ENCODE results near the gene PLEKHG2. TPM values are rescaled to one million over a fixed set of nuclear protein-coding genes. Genes with fewer than 3 reads are reported as not detected.
A peak's percentile ranks its signal among the peaks of the same experiment; 100 is the strongest.

The PLEKHG2 gene
- total RNA-seq, 3 donors from 2014 or later: 8.0 to 11.8 (median 10.2) TPM

DNA sequence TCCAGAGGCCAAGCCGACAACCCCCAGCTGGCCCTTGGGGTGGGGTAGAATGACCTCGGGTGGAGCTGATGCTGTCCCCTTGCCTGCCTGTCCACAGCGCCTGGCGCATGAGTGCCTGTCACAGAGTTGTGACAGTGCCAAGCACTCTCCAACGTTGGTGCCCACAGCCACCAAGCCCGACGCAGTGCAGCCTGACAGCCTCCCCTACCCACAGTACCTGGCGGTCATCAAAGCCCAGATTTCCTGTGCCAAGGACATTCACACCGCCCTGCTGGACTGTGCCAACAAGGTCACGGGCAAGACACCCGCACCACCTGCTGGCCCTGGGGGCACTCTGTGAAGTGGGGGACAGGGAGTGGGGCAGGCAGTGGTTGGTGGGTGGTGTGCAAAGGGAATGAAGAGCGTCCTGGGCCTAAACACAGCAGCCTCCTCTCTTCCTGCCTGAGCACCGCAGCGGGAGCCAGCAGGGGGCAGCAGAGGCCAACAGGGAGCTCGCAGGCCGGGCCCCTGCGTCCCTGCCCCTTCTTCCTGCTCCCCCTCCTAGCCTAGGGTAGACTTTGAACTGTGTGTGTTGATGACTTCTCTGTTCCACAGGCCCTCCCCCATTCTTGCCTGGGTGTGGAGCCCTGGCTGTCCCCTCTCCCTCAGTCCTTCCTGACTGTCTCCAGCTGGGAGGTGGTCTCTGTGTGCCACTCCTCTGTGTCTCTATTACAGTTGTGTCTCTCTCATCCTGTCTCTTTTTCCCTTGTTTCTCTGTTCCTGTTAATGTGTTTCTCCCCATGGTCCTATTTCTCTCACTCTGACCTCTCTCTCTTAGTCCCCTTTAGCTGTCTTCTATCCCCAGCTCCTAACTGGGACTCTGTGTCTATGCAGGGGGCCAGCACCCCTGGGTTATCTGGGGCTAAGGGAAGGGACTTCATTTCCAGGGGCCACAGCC is 14.8 kb upstream of the PLEKHG2 start:
- Histone ChIP-seq H3K4me3 (peak overlapping the region in 1 of 3 donors; percentile 17), H3K27me3 (no peaks in the 10 kb centered on the region), H3K27ac (peak overlapping the region; percentile 77 to 85), H3K36me3 (no peaks in the 10 kb centered on the region), H3K4me1 (no peaks in the 10 kb centered on the region), H3K9me3 (no peaks in the 10 kb centered on the region)
- DNase-seq (ENCODE audit: low spot score in 2 of 2): peak; percentile 82 to 85
- TF ChIP-seq POLR2A (IDR thresholded peaks at IDR 0.05) (no peak), POLR2AphosphoS5 (IDR thresholded peaks at IDR 0.05) (peak; percentile 36 to 67 (median 63))
- TF ChIP-seq, protein P1, sequence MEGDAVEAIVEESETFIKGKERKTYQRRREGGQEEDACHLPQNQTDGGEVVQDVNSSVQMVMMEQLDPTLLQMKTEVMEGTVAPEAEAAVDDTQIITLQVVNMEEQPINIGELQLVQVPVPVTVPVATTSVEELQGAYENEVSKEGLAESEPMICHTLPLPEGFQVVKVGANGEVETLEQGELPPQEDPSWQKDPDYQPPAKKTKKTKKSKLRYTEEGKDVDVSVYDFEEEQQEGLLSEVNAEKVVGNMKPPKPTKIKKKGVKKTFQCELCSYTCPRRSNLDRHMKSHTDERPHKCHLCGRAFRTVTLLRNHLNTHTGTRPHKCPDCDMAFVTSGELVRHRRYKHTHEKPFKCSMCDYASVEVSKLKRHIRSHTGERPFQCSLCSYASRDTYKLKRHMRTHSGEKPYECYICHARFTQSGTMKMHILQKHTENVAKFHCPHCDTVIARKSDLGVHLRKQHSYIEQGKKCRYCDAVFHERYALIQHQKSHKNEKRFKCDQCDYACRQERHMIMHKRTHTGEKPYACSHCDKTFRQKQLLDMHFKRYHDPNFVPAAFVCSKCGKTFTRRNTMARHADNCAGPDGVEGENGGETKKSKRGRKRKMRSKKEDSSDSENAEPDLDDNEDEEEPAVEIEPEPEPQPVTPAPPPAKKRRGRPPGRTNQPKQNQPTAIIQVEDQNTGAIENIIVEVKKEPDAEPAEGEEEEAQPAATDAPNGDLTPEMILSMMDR (IDR thresholded peaks at IDR 0.05): peak; percentile 60 to 99 (median 95)
- intact Hi-C loops (cut with DNase I; ENCODE audit: low total_unique reads): no loop called here

- Histone ChIP-seq H3K27ac (peak overlapping the region; percentile 77 to 85), H3K4me3 (peak overlapping the region in 1 of 3 donors; percentile 17), H3K4me1 (no peaks in the 10 kb centered on the region), H3K9me3 (no peaks in the 10 kb centered on the region), H3K27me3 (no peaks in the 10 kb centered on the region), H3K36me3 (no peaks in the 10 kb centered on the region)
- DNase-seq (ENCODE audit: low spot score in 2 of 2): no peak
- intact Hi-C loops (cut with DNase I; ENCODE audit: low total_unique reads): no loop called here
- TF ChIP-seq POLR2A (IDR thresholded peaks at IDR 0.05) (no peak), POLR2AphosphoS5 (IDR thresholded peaks at IDR 0.05) (peak in 1 of 3 donors; percentile 43)
- TF ChIP-seq, protein P1 (IDR thresholded peaks at IDR 0.05): no peak
Measured at GRCh38 chr19:39398297-39398864, 14.1 kb upstream of the PLEKHG2 start.

GRCh38 chr19:39399668-39400050 is 12.8 kb upstream of the PLEKHG2 start:
- intact Hi-C loops (cut with DNase I; ENCODE audit: low total_unique reads): no loop called here
- Histone ChIP-seq H3K9me3 (no peaks in the 10 kb centered on the region), H3K4me1 (peaks cover 0 to 8% of the 10 kb centered on the region in 2 donors), H3K4me3 (no peak overlapping the region), H3K27me3 (no peaks in the 10 kb centered on the region), H3K36me3 (no peaks in the 10 kb centered on the region), H3K27ac (peak overlapping the region; percentile 77 to 85)
- TF ChIP-seq, protein P1 (IDR thresholded peaks at IDR 0.05): no peak
- TF ChIP-seq POLR2AphosphoS5 (IDR thresholded peaks at IDR 0.05) (no peak), POLR2A (IDR thresholded peaks at IDR 0.05) (no peak)
- DNase-seq (ENCODE audit: low spot score in 2 of 2): no peak

DNA sequence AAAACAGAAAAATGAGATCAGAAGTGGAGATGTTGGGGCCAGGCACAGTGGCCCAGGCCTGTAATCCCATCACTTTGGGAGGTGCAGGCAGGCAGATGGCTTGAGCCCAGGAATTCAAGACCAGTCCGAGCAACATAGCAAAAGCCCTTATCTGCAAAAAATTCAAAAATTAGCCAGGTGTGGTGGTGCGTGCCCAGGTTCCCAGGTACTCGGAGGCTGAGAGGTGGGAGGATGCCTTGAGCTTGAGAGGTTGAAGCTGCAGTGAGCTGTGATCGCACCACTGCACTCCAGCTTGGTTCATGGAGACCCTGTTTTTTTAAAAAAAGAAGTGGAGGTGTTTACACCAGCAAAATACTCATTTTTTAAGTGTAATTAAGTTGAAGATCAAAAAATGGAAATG is 12.4 kb upstream of the PLEKHG2 start:
- intact Hi-C loops (cut with DNase I; ENCODE audit: low total_unique reads): no loop called here
- Histone ChIP-seq H3K36me3 (no peaks in the 10 kb centered on the region), H3K9me3 (no peaks in the 10 kb centered on the region), H3K27me3 (no peaks in the 10 kb centered on the region), H3K27ac (peak overlapping the region; percentile 77 to 85), H3K4me1 (peaks cover 0 to 9% of the 10 kb centered on the region in 2 donors), H3K4me3 (no peak overlapping the region)
- DNase-seq (ENCODE audit: low spot score in 2 of 2): no peak
- TF ChIP-seq, protein P1 (IDR thresholded peaks at IDR 0.05): no peak
- TF ChIP-seq POLR2A (IDR thresholded peaks at IDR 0.05): no peak
- no peak for TF ChIP-seq POLR2AphosphoS5 (IDR thresholded peaks at IDR 0.05)

- Histone ChIP-seq H3K27ac (peak overlapping the region; percentile 100), H3K4me1 (peaks cover 0 to 11% of the 10 kb centered on the region in 2 donors), H3K4me3 (no peak overlapping the region), H3K27me3 (no peaks in the 10 kb centered on the region), H3K9me3 (no peaks in the 10 kb centered on the region), H3K36me3 (no peaks in the 10 kb centered on the region)
- intact Hi-C loops (cut with DNase I; ENCODE audit: low total_unique reads): no loop called here
- DNase-seq (ENCODE audit: low spot score in 2 of 2): no peak
- no peak for TF ChIP-seq POLR2A (IDR thresholded peaks at IDR 0.05)
- TF ChIP-seq, protein P1 (IDR thresholded peaks at IDR 0.05): no peak
Measured at GRCh38 chr19:39401070-39401548, 11.4 kb upstream of the PLEKHG2 start.
